Parathyroid adenoma (tissue), 2 donors: ENCODE data around the gene SNX11.

Source experiments
- H2AFZ ChIP-seq: fragments of 300-600 bp; sonication (generic); one replicate; pipeline ENCODE4 v1.7.0; 2017; ENCODE audit warnings: antibody characterized with exemption, mild to moderate bottlenecking
- H3K27ac ChIP-seq: fragments of 300-600 bp; sonication (generic); one replicate; pipeline ENCODE4 v1.7.0; 2017
- H3K27me3 ChIP-seq: fragments of 300-600 bp; sonication (generic); one replicate; pipeline ENCODE4 v1.7.0; 2017; ENCODE audit warnings: low read length; ENCODE audit not compliant: control insufficient read depth, insufficient read depth
- H3K36me3 ChIP-seq: fragments of 300-600 bp; sonication (generic); one replicate; pipeline ENCODE4 v1.7.0; 2017; ENCODE audit warnings: low read length; ENCODE audit not compliant: control insufficient read depth, insufficient read depth
- H3K4me1 ChIP-seq: fragments of 300-600 bp; sonication (generic); one replicate; pipeline ENCODE4 v1.7.0; 2017; ENCODE audit warnings: control low read depth
- H3K4me2 ChIP-seq: fragments of 300-600 bp; sonication (generic); one replicate; pipeline ENCODE4 v1.7.0; 2017; ENCODE audit warnings: low read length
- H3K4me3 ChIP-seq: fragments of 300-600 bp; sonication (generic); one replicate; pipeline ENCODE4 v1.7.0; 2017; ENCODE audit warnings: low read depth, low read length
- H3K79me2 ChIP-seq: fragments of 300-600 bp; sonication (generic); one replicate; pipeline ENCODE4 v1.7.0; 2017; ENCODE audit warnings: control low read depth
- H3K9ac ChIP-seq: fragments of 300-600 bp; sonication (generic); one replicate; pipeline ENCODE4 v1.7.0; 2017; ENCODE audit warnings: mild to moderate bottlenecking
- H3K9me3 ChIP-seq: fragments of 300-600 bp; sonication (generic); one replicate; pipeline ENCODE4 v1.7.0; 2017; ENCODE audit warnings: low read length; ENCODE audit not compliant: control insufficient read depth
- TF ChIP-seq, protein P1 (sequence below): fragments of 300-600 bp; sonication (generic); IDR thresholded peaks from one replicate; pipeline ENCODE4 v1.7.0; 2017; ENCODE audit warnings: antibody characterized with exemption, mild to moderate bottlenecking
- donor health status: primary hyperparathyroidism.

SNX11 gene

DNA sequence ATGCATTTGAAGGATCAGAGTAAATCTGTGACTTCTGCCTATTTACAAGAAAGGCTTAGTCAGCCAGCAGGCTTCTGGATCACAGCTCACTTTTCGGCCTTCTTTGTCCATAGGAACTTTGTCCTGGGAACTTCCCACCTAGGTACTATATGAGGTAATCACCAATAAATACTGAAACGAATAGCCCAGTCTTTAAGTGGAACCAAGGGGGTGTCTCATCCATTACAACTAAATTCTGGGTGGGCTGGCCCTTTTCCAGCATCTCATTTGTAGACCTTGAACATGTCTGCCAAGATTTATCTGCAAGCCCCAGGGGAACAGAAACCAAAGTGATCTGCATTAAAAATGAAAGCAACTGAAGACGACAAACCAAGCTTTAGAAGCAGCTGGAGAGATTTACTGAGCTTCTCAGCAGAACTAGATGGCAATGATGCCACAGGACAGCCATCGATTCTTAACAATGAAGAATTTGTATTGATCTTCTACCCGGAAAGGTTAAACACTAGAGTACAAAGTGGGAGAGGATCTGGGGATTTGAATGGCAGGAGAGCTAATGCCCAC, 55.5 kb downstream of the SNX11 start:
- H3K27ac ChIP-seq: no peak overlapping the region
- TF ChIP-seq, protein P1, sequence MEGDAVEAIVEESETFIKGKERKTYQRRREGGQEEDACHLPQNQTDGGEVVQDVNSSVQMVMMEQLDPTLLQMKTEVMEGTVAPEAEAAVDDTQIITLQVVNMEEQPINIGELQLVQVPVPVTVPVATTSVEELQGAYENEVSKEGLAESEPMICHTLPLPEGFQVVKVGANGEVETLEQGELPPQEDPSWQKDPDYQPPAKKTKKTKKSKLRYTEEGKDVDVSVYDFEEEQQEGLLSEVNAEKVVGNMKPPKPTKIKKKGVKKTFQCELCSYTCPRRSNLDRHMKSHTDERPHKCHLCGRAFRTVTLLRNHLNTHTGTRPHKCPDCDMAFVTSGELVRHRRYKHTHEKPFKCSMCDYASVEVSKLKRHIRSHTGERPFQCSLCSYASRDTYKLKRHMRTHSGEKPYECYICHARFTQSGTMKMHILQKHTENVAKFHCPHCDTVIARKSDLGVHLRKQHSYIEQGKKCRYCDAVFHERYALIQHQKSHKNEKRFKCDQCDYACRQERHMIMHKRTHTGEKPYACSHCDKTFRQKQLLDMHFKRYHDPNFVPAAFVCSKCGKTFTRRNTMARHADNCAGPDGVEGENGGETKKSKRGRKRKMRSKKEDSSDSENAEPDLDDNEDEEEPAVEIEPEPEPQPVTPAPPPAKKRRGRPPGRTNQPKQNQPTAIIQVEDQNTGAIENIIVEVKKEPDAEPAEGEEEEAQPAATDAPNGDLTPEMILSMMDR: no peak
- H3K4me3 ChIP-seq: no peak overlapping the region

DNA sequence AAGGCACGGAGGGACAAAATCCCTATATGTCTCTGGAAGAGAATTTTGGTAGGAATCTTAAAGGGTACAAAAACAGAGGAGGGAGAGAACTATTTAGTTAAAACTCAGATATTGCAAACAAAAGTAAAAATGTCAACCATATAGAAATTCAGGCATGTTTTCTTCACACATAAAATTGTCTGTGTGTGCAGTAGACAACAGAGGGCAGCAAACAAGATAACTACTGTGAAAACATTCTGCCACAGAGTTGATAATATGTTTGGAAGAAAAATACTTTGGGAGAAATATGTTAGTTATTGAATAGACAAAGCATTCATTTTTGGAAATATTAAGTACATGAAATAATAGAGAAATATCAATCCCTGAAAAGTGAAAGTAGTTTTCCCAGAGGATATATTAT, 56.2 kb downstream of the SNX11 start:
- no peaks in the 10 kb centered on the region for H3K4me1 ChIP-seq
- no peak overlapping the region for H2AFZ ChIP-seq
- H3K36me3 ChIP-seq: no peaks in the 10 kb centered on the region
- H3K4me2 ChIP-seq: no peak overlapping the region
- H3K4me3 ChIP-seq: no peak overlapping the region
- no peaks in the 10 kb centered on the region for H3K9me3 ChIP-seq
- no peaks in the 10 kb centered on the region for H3K27me3 ChIP-seq
- TF ChIP-seq, protein P1: no peak
- H3K79me2 ChIP-seq: no peaks in the 10 kb centered on the region
- H3K27ac ChIP-seq: no peak overlapping the region
- H3K9ac ChIP-seq: no peak overlapping the region

More for the DNA sequence above, 55.5 kb downstream of the SNX11 start:
- Histone ChIP-seq H3K79me2 (no peaks in the 10 kb centered on the region), H3K4me1 (no peaks in the 10 kb centered on the region), H2AFZ (no peak overlapping the region), H3K4me2 (no peak overlapping the region), H3K9me3 (no peaks in the 10 kb centered on the region), H3K9ac (no peak overlapping the region), H3K27me3 (no peaks in the 10 kb centered on the region), H3K36me3 (no peaks in the 10 kb centered on the region)

DNA sequence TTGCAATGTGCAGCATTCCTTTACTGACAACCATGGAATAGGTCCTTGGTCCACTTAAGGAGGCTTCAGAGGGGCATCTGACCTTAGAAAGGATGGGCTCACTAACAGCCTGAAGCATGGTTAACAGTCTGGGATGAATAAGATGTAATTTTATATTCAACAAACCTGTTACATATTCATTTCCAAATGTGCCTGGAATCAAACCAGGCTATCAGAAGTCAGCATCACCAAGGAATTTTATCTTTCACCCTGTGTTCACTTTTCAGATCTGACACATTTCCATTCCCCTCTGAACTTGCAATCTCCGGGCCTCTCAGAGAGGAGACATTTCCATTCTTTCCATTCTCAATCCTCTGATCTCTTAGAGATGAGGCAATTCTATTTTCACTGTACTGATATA, 62.4 kb downstream of the SNX11 start:
- Histone ChIP-seq H3K36me3 (no peaks in the 10 kb centered on the region), H3K4me3 (no peak overlapping the region), H3K27me3 (no peaks in the 10 kb centered on the region), H3K79me2 (no peaks in the 10 kb centered on the region), H3K4me2 (no peak overlapping the region), H3K9ac (no peak overlapping the region), H3K4me1 (no peaks in the 10 kb centered on the region), H3K9me3 (no peaks in the 10 kb centered on the region), H3K27ac (no peak overlapping the region), H2AFZ (no peak overlapping the region)
- TF ChIP-seq, protein P1: no peak
